Stimulated activated effector memory CD8-positive, alpha-beta T cell treated with anti-CD3 and anti-CD28 coated beads, Interleukin-12 subunit alpha, Interleukin-12 subunit beta, amount 100 ng/mL, for 72 hours (primary cell): ENCODE measurements around the gene DISP1.
"Not testable (repeated sequence)": the region's sequence is repeated elsewhere in the genome, so short reads cannot be mapped to it uniquely, and the experiment has no call there.

Experiments used
- ATAC-seq: fragments of 150-1000 bp; cut with Tn5 transposase; 2 replicates; pipeline ENCODE4 v1.10.0; 2021
- DNase-seq, 2 donors: peaks; one replicate each; pipeline ENCODE4 v3.0.0; 2021 to 2022; ENCODE audit warnings: low spot score in 2 of 2
- H3K27ac Mint-ChIP-seq: one replicate; pipeline ENCODE4 v1.8.0; 2022; ENCODE audit warnings: mild to moderate bottlenecking, mixed read lengths
- H3K36me3 Mint-ChIP-seq: one replicate; pipeline ENCODE4 v1.8.0; 2022; ENCODE audit warnings: mild to moderate bottlenecking, mixed read lengths
- H3K4me1 Mint-ChIP-seq: one replicate; pipeline ENCODE4 v1.8.0; 2022; ENCODE audit warnings: mixed read lengths
- H3K4me3 Mint-ChIP-seq: one replicate; pipeline ENCODE4 v1.8.0; 2022; ENCODE audit warnings: mild to moderate bottlenecking, mixed read lengths
- H3K9me3 Mint-ChIP-seq: one replicate; pipeline ENCODE4 v1.8.0; 2022; ENCODE audit warnings: mixed read lengths

DISP1 gene

DNA sequence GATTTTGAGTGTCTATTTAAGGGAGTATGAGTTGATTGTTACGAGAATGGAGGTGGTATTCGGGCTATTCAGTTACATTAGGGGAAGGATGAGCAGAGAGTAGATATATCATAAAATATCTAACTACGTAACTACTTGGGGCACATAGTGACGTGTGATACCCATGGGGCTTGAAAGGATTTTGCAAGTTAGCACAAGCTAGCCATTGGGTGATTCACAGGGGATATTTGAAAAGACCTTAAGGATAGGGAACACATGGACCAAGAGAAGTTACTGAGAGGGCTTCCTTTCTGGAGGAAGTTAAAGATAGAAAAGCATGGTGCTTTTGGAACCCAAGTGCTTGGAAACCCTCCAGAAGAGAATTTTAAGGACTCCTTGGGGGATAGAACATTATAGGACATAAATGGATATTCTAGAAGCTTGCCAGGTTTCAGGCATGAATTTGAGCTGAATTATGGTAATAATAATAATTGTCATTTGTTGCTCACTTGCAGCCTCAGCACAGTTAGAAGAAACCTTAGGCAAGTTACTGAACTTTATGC is 5.4 kb downstream of the DISP1 start:
- Mint-ChIP-seq H3K9me3 (no peaks in the 10 kb centered on the region), H3K27ac (no peak overlapping the region), H3K4me1 (peaks cover 10% of the 10 kb centered on the region), H3K36me3 (peaks cover under 1% of the 10 kb centered on the region), H3K4me3 (no peak overlapping the region)
- DNase-seq (no peak), ATAC-seq (no peak)

GRCh38 chr1:222821239-222821638 is 6.4 kb downstream of the DISP1 start:
- H3K27ac Mint-ChIP-seq = no peak overlapping the region
- no peaks in the 10 kb centered on the region for H3K36me3 Mint-ChIP-seq
- peaks cover 8% of the 10 kb centered on the region for H3K4me1 Mint-ChIP-seq
- H3K4me3 Mint-ChIP-seq = no peak overlapping the region
- no peak for ATAC-seq
- no peaks in the 10 kb centered on the region for H3K9me3 Mint-ChIP-seq
- no peak for DNase-seq

DNA sequence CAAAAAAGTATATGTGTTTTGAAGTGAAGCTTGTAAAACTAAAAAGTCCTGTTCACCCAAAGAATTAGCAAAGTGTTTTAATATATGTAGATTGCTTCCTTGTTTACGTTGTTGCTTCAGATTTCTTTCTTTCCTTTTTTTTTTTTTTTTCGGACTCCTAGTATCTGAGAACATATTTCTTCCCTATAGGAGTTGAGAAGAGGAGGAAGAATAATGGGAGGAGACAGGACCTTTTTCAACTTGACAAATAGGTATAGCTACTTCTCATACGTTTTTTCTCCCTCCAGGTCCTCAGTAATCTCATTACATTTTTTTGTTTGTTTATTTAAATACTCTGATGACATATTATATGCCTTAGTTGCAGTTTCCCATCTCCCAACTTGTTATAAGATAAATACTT is 8.9 kb downstream of the DISP1 start:
- no peak overlapping the region for H3K27ac Mint-ChIP-seq
- no peaks in the 10 kb centered on the region for H3K9me3 Mint-ChIP-seq
- DNase-seq (no peak), ATAC-seq (no peak)
- H3K36me3 Mint-ChIP-seq = no peaks in the 10 kb centered on the region
- H3K4me3 Mint-ChIP-seq = no peak overlapping the region
- no peaks in the 10 kb centered on the region for H3K4me1 Mint-ChIP-seq

GRCh38 chr1:222824641-222825040 is 9.8 kb downstream of the DISP1 start:
- H3K36me3 Mint-ChIP-seq = no peaks in the 10 kb centered on the region
- no peaks in the 10 kb centered on the region for H3K9me3 Mint-ChIP-seq
- DNase-seq = no peak

GRCh38 chr1:222828939-222829338 is 14.1 kb downstream of the DISP1 start:
- Mint-ChIP-seq H3K4me1 (no peaks in the 10 kb centered on the region), H3K27ac (no peak overlapping the region), H3K4me3 (no peak overlapping the region), H3K36me3 (no peaks in the 10 kb centered on the region), H3K9me3 (no peaks in the 10 kb centered on the region)
- DNase-seq (no peak), ATAC-seq (no peak)

More at GRCh38 chr1:222824641-222825040, 9.8 kb downstream of the DISP1 start:
- ATAC-seq = no peak
- no peak overlapping the region for H3K4me3 Mint-ChIP-seq
- no peak overlapping the region for H3K27ac Mint-ChIP-seq
- no peaks in the 10 kb centered on the region for H3K4me1 Mint-ChIP-seq

DNA sequence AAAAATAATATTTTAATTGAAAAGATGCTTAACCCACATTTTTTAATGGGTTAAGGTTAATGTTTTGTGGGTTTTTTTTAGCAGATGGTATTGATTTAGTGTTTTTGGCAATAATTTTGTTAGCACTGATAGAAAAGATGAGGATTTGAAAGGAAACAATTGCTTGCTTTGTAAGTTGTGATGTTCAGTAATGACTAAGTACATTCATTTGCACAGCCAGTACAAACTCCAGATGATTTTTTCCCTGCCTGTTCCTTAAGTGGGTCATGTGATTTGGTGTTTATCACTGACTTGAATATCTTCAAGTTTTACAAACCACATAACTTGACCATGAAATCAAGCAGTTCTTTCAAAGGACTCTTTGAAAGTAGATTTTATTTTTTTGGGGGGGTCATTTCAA is 15.0 kb downstream of the DISP1 start:
- Mint-ChIP-seq H3K27ac (no peak overlapping the region), H3K4me1 (no peaks in the 10 kb centered on the region), H3K36me3 (no peaks in the 10 kb centered on the region), H3K9me3 (no peaks in the 10 kb centered on the region), H3K4me3 (no peak overlapping the region)
- ATAC-seq (no peak), DNase-seq (no peak)

DNA sequence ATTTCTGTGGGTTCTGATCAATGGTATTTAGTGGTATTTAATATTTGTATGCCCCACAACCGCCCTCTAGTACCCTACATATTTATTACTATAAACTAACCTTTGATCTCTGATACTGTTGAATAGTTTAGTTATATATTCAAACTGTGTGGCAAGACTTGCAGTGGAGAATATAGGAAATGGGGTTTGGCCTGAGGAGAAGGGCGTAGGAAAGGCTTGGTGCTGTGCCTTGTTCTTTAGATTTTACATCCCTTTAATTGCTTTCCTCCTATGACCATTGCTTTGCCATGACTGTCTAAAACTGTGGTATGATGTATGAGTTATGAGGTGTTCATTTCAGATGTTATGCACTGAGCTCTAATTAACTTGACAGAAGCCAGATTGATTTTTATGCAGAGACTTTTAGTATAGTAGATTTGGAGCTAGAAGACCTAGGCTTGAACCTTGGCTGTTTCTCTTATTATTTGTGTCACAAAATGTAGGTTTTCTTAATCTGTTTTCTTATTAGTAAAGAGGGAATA is 18.6 kb downstream of the DISP1 start:
- Mint-ChIP-seq H3K4me3 (no peak overlapping the region), H3K27ac (no peak overlapping the region), H3K4me1 (no peaks in the 10 kb centered on the region), H3K9me3 (no peaks in the 10 kb centered on the region), H3K36me3 (no peaks in the 10 kb centered on the region)
- no peak for DNase-seq
- no peak for ATAC-seq

DNA sequence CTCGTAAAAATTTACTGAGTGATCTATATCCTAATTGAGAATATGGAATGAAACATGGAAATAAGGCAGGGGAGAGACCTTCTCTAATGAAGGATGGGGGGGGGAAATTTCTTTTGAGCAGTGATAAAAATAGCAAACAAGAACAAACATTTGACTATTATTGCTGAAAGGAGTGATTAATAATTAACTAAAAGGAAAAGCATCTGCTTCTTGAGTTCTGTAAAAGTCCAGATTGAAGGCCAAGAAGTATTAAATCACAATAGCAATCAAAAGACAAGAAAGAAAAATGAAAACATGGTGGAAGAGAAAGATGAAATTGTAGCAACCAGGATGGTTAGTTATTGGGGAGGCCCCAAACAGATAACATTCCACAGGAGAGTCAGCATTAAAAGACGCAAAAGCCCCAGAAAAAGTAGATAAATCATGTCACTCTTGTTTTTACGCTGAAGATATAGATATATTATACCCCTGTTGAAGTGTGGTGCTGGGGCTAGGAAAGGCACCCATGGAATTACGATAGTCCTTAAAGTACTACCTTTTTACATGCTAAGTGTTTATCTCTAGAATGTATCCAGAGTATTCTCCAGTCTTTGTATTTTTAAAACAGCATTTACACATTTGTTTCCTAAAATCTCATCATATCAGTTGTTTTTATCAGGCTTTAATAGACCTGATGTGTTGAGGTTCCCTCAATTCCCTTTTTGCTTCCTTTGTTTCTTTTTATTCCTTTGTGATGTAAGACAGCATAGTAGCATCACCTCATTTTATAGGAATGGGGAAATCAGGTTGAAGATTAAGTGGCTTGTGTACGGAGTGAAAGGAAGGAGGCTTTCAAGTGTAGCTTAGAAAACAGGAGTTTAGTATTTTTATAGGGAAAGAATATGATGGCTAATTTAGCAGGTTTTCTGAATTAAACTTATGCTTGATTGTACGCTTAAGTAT is 28.9 kb downstream of the DISP1 start:
- Mint-ChIP-seq H3K4me1 (no peaks in the 10 kb centered on the region), H3K36me3 (no peaks in the 10 kb centered on the region), H3K4me3 (no peak overlapping the region), H3K9me3 (no peaks in the 10 kb centered on the region), H3K27ac (no peak overlapping the region)
- DNase-seq (no peak), ATAC-seq (no peak)

- DNase-seq (no peak), ATAC-seq (no peak)
- no peak overlapping the region for H3K4me3 Mint-ChIP-seq
- no peaks in the 10 kb centered on the region for H3K9me3 Mint-ChIP-seq
- no peaks in the 10 kb centered on the region for H3K4me1 Mint-ChIP-seq
- H3K36me3 Mint-ChIP-seq = no peaks in the 10 kb centered on the region
- no peak overlapping the region for H3K27ac Mint-ChIP-seq
These were observed 29.6 kb downstream of the DISP1 start for GRCh38 chr1:222844411-222844779.

- Mint-ChIP-seq H3K36me3 (no peaks in the 10 kb centered on the region), H3K4me3 (no peak overlapping the region), H3K27ac (no peak overlapping the region), H3K9me3 (no peaks in the 10 kb centered on the region), H3K4me1 (no peaks in the 10 kb centered on the region)
- DNase-seq = no peak
- ATAC-seq = no peak
These were observed 30.9 kb downstream of the DISP1 start for GRCh38 chr1:222845763-222846162.

- ATAC-seq, H3K36me3 Mint-ChIP-seq, H3K4me3 Mint-ChIP-seq, H3K27ac Mint-ChIP-seq, H3K4me1 Mint-ChIP-seq, H3K9me3 Mint-ChIP-seq, DNase-seq: not testable (repeated sequence)
These were observed 35.7 kb downstream of the DISP1 start for GRCh38 chr1:222850550-222850949.

DNA sequence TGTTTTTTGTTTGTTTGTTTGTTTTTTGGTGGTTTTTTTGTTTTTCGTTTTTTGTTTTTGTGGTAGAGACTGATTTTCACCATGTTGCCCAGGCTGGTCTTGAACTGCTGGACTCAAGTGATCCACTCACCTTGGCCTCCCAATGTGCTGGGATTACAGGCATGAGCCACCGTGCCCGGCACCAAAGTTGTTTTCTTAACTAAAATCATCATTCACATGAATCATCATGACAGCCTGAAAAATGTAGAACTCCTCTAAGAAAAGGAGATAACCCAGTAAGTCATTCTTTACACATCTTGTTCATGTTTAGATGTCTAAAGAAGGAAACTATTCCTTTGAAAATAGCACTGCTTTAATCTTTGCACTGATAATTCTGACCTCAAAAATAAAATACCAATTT is 37.5 kb downstream of the DISP1 start:
- Mint-ChIP-seq H3K27ac (no peak overlapping the region), H3K4me3 (no peak overlapping the region), H3K36me3 (no peaks in the 10 kb centered on the region), H3K4me1 (no peaks in the 10 kb centered on the region), H3K9me3 (peaks cover 4% of the 10 kb centered on the region)
- no peak for DNase-seq
- ATAC-seq = no peak

DNA sequence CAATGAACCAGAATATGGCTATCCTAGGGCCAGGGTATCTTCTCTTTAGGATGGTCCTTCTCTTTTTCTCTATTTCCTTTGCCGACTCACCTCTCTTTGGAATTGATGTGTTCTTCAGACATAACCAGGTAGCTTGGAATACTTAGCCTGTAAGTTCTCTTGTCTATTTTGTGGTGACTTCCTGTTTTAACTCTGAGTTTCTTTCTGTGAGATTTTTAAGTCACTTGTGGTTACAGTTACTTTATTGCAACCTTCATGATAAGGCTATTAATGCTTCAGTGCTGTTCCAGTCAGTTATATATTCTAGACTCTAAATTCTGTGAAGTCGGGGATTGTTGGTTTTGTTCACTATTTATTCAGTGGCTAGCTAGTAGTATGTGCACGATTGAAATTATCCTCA is 46.2 kb downstream of the DISP1 start:
- DNase-seq (no peak), ATAC-seq (no peak)
- Mint-ChIP-seq H3K9me3 (peaks cover 9% of the 10 kb centered on the region), H3K27ac (no peak overlapping the region), H3K4me3 (no peak overlapping the region), H3K36me3 (no peaks in the 10 kb centered on the region), H3K4me1 (peaks cover 7% of the 10 kb centered on the region)
